HG03432 (cell line): ENCODE measurements around the gene CDCA5.

Experiments used
- ATAC-seq: cut with Tn5 transposase; IDR thresholded peaks from one replicate; pipeline ENCODE4 v1.9.1; 2021; ENCODE audit warnings: mild to moderate bottlenecking, moderate library complexity; ENCODE audit not compliant: unreplicated experiment

CDCA5 gene

DNA sequence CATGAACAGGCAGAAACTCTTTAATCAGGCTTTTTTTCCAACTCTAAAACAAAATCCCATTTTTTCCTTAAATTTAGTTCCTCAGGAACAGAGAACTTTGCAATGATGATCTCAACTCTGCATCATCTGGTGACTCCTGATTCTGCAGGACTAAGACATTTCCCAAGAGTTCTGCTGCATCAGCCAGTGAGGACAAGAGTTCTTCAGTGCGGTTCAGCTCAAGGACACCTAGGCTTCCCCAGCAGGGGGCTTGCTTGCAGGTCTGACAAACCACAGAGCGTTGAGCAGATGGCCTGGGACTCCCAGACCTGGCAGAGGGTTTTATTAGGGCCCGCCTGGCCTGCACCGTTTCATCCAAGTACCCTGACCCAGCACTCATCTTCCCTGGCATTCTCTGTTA lies 6.4 kb downstream of the CDCA5 start:
- no peak for ATAC-seq

DNA sequence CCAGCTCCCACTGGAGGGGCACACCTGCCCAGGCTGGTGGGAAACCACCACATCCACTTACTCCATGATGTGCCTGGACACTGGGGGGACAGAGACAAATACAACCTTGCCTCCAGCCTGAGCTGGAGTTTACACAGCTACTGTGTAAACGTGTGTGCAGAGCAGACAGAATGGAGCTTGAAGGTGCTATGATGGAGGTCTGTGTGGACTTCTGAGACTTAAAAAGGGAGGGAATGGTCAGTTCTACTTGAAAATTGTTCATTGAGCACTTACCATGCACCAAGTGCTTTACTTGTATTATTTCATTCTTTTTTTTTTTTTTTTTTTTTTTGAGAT lies 11.2 kb downstream of the CDCA5 start:
- no peak for ATAC-seq

DNA sequence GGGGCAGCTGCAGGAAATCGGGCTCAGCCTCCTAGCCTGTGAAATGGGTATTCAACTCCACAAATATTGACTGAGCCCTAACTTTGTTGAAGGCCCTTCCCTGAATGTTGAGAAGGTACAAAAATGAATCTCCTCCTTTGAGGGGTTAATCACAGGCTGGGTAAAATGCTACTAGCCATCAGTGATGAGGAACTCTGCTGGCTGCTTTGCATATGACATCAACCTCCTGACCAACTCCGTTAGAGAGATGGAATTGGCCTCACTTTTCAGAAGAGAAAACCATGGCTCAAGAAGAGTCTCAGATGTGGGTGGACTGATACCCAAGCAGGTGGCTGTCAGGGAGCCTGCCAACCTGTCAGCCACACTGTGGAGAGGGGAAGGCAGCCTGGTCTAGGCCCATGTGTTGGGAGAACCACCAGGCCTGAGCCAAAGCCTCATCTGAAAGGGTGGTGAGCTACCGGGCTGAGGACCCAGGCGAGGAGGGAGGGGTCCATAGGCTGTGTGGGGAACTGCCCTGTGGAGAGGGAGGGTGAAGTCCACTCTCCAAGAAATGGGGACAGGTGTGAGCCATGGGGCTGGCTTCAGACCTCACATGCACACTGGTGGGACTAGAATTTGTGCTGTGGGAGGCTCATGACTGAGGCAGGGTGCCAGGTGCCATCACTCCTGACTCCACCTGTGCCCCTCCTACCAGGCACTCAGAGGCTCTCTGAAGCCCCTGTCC lies 11.8 kb downstream of the CDCA5 start:
- ATAC-seq, result no peak

DNA sequence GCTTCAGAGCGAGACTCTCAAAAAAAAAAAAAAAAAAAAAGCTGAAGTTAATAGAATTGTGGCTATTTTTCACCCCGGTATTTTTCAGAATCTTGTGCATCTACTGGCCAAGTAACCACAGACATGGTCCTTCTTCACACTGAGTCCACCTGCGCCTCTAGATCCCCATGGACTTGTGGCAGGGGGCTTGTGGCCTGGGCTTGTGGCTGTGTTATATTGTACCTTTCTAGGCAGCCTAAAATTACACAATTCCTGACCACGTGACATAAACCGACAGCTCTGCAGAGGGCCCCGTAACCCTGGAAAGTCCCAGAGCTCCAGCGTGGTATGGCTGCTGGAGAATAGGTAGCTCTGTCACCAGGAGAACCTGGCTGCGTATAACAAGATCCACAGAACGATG lies 14.6 kb downstream of the CDCA5 start:
- ATAC-seq, result no peak

DNA sequence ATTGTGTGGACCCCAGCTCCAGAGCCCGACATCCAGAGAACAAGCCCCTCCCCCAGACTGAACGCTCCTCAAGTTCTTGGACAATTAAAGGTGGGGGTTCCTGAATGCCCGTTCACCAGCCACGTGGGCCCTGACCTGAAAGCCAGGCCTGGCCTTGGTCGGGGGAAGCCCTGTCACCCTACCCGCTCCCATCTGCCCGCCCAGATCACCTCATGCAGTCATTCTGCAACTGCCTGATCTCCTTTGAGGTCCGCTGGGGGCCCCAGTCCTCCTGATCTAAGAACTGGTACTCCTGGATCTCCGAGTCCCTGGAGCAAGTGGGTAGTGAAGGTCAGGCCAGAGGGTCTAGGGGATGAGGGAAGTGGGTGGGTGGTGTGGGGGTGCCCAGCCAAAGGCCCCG lies 16.4 kb downstream of the CDCA5 start:
- no peak for ATAC-seq

DNA sequence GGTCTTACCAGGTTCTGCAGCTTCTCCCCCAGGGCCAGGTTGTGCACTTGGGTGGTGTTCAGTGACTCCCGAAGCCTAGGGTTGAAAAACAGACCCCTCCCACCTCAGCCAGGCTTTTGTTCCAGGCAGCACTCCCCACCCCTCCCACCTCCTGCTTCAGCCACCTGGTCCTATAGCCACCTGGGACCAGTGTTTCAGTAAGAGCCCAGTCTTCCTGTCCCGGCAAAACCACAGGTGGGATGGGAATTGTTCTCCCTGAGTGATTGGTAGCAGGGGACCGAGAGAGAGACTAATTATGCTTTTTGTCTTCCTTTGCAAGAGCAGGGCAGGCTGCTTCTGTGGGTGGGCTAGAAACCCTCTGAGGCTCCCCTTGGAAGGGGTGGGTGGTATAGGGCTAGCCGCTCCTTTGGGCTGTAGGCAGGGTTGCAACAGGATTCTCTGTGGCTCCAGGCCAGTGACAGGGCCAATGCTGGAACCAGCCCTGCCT lies 17.0 kb downstream of the CDCA5 start:
- ATAC-seq, result no peak

DNA sequence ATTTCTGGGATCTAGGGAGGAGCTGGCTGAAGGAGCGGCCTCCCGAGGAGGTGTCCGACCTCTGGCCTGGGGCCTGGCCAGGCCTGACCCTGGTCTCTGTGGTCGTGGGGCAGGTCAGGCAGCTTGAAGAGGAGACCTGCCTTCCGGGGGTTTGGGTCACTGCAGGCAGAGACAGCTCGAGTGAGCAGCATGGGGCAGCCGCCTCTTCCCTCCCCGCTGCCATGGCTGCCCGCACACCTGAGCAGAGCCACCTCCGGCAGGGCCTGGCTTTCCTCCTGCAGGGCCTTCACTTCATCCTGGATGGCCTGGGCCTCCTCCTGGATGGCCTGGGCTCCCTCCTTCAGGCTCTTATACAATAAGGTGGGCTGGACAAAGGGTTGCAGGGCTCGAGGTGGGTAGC lies 17.5 kb downstream of the CDCA5 start:
- ATAC-seq, result no peak

DNA sequence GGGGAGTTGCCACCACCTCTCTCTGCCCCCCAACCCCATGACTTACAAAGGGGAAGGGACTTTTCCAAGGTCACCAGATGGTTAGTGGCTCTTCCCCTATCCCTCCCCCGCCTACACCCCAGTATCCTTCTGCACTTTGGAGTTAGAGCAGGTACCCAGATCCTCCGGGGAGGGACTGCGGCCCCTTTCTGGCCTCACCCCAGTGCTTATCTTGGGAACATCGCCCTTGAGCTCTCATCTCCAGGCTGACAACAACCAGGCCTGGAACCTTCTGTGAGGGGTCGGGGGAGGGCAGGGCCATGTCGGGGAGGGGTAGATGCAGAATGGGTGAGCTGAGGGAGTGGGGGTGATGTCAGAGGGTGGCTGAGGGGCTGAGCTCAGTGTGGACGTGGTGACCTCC lies 18.0 kb downstream of the CDCA5 start:
- no peak for ATAC-seq

DNA sequence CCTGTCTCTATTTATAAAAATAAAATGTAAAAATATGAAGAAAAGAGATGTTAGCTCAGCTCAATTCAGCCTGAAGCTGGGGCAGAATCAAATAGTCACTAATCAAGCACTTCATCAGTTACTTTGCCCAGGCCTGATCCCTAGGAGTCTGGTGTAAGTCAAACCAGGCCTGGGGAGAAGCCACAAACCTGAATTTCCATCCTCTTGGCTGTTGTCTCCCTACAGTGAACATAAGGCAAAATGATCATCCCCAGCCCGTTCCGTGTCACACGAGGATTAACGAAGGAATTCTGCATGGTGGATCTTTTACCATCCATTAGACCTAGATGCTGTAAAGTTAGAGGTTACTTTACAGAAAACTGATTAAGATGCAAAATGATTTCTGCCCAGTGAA lies 19.0 kb downstream of the CDCA5 start:
- ATAC-seq, result no peak

DNA sequence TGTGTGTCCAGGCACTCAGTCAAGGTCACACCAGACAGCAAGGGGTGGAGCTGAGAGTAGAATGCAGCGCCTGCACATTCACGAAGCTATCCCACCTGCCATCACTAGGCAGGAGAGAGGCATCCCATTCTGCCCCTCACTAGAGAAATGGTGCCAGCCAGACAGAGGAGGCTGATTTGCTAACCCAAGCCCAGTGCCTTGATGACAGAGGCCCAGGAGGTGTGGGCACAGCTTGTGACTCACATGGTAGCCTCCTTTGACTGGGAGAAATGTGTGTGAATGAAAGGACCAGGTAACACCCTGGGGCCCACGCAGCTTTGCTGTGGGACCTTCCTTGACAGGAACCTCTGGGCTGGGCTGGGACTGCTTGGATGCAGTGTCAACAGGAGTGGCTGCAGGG lies 20.3 kb downstream of the CDCA5 start:
- ATAC-seq, result no peak

DNA sequence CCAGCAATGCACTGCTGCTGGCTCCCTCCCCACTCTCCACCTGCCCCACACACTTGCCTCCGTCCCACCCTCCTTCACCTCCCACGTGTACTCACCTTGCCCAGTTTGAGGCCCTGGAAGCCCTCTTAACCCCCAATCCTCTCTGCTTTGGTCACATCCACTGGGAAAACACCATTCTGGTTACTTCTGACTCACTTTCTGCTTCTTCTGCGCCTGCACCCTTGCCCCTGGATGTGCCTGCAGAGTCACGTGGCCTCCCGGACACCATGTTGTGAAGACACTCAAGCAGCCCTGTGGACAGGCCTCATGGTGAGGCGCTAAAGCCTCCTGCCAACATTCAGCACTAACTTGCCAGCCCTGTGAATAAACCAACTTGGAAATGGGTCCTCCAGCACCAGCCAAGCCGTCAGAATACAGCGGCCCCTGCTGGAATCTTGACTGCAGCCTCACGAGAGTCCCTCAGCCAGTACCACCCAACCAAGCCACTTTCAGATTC lies 22.9 kb downstream of the CDCA5 start:
- ATAC-seq, result no peak

DNA sequence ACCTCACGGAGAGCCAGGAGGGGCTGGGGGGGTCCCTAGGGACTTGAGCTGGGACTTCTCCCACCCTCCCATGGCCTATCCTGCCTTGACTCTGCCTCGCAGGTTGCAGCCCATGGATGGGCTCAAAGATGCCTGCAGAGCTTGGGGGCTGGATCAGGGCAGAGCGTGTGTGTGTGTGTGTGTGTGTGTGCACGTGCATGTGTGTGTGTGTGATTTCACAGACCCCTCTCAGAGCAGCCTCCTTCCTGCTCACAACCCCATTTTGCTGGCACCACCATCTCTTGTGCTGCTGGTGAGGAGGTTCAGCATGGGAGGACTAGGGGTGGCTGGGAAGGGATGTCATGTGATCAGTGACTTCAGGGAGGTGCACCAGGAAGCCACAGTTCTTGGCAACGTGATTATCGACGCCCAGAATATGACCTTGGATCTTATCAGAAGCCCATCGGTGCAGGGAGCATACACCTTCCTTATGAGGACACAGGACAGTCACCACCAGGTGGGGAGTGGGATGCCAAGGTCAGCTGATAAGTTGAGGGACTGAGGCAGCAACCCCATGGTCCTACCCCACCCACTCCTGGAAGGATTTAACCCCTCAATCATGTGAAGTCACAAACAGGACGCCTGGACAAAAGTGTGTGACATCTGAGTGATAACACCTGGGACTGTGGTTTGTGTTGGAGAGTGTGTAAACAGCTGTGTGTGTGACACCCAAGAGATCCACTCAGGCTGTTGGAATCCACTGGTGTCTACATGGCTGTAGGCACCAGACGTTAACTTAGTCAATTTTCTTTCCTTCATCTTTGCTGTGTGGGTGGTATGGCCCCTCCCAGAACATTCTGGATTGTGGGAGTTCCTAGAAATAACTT lies 23.6 kb downstream of the CDCA5 start:
- no peak for ATAC-seq

DNA sequence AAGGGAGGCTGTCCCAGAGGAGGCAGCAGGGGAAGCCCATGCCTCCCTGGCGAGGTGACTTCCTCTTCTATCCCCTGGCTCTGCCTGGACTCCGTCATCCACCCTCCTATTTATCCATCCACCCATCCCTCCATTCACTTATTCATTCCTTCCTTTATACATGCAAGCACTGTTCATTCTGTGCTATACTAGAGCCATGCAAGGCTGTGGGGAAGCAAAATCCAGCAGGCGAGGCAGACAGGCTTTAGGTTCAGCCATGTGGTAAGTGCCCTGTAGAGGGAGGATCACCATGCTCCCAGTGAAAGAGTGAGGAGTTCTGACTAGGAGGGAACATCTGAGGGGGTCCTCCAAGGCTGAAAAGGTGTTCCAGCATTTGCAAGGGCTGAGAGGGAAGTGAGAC lies 24.3 kb downstream of the CDCA5 start:
- ATAC-seq, result no peak

DNA sequence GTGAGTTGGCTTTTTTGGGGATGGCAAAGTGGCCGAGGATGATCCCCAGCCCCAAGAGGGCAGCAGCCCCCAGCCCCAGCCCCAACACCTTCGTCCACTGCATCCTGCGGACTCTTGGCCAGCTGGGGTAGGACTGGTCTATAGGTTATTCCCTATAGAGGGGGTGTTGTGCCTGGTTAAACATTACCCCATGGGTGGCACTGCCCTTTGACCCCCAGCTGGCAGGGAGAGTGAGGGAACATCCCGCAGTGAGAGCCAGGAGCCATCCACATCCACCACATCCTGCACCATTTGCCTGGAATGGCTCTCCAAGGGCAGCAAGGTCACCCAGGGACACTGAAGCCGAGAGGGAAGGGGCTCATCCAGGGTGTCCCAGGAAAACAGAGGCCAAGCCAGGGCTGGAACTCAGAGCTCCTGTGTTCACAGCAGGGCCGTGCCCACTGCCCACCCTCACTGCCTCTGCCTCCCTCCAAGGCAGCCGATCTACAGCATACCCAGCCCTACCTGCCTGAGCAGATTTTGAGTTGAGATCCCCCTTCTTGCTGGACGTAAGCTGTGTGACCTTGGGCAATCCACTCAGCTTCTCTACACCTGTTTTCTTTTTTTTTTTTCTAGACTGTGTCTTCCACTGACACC lies 25.3 kb downstream of the CDCA5 start, which contains the start of gene NAALADL1:
Gene NAALADL1, minus strand, starts transcription at position 135 of the 636 bp plus-strand sequence. Its CDS starts 32 bp downstream, at position 103.
- no peak for ATAC-seq

DNA sequence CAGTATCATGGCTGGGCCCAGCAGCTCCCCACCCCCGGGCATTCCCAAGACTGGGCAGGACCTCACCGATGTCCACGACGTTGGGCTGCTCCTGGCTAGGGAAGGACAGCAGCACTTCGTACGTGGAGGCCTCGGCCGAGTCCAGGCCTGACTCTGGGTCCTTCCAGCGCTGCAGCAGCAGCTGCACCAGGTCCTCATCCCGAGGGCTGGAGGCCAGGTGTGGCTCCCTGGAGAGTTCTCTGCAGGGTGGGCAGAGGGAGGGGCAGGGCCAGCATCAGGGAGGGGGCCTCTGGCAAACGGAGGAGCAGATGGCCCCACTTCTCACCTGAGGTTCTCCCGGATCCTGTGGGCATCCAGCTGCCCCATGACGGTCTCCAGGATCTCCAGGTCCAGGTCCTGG lies 25.8 kb downstream of the CDCA5 start:
- ATAC-seq, result no peak

DNA sequence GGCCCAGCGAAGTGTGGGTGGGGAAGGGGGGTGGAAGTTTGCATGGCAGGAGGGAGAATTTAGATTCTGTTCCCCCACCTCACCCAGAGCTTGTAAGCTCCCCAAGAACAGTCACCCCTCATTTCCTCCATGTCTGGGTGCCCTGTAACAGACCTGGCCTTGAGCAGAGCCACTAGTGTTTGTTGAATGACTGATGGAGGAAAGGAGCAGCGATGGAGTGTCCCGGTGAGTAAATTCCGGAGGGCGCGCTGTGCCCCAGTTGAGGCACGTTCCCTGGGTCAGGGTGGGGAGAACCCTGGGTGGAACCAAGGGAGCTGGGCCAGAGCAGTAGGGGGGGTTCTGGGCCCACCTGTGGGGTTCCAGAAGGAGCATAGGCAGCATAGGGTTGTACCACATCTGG lies 26.3 kb downstream of the CDCA5 start:
- no peak for ATAC-seq

DNA sequence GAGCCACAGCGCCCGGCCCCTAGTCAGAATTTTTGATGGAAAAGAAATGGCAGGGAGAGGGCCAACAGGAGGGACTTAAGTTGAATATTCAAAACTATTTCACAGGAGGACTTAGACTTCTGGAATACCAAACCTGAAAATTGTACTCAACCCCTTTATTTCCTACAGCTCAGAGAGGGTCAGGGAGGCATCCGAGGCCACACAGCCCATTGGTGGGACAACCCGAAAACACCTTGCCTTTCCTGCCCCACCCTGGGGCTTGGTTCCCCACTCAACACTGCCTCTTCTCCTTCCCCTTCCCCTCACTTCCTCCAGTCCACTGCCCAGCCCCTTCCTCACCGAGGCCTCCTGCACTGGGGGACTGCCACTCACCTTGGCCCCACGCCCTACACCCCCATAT lies 26.8 kb downstream of the CDCA5 start:
- no peak for ATAC-seq

DNA sequence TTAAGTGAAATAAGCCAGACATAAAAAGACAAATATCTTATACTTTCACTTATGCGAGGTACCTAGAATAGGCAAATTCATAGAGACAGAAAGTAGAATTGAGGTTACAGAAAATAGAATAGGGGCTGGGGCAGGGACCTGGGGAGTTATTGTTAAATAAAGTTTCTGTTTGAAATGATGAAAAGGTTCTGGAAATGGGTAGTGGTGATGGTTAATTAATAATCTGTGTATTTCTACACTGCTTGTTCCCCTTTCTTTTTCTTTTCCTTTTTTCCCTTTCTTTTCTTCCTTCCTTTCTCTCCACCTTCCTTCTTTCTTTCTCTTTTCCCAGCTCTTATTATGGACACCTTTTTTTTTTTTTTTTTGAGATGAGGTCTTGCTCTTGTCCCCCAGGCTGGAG lies 28.3 kb downstream of the CDCA5 start:
- ATAC-seq, result peak; percentile 42

DNA sequence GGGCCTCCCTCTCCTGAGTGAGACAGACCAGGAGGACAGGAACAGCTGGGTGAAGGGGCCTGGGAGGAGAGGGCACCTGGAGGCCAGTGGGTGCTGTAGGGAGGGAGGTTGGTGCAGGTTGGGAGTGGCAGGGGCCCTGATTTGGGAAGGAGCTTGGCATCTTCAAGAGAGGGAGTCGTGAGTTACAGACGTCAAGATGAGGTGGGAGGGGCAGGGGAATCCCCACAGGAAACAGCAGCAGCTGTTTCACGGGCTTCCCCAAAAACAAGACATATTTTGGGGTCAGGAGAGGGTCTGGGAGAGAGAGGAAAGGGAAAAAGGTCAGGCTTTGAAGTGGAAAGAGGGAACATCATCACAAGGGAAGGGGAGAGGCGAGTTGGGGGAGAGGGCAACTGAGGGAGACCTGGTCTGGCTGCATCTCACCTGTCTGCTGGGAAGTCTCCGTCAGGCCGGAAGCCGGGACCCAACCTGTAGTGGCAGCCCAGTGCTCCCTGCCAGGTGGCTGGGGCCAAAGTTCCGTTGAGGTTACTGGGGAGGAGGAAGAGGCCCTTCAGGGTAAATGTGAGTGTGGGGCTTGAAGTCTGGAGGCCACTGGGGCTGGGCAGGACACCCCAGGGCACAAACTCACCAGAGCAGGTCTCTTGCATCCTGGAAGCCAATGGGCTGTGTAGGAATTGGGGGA lies 29.9 kb downstream of the CDCA5 start:
- ATAC-seq, result no peak

DNA sequence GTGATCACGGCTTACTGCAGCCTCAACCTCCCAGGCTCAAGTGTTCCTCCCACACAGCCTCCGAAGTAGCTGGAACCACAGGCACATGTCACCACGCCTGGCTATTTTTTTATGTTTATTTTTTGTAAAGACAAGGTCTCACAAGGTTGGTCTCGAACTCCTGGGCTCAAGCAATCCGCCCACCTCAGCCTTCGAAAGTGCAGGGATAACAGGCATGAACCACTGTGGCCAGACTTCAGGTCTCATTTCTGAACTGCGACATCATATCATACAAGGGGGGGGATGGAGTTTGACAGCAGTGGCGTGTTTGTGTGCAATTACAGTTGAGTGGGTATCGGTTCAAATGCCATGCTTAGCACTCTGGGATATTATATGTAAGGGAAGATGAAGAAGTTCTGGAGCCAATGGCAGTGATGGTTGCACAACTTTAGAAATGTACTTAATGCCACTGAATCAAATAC lies 32.4 kb downstream of the CDCA5 start:
- no peak for ATAC-seq
